GM13977 (cell line): Measurements from ENCODE around the gene CD248.
A peak's percentile ranks its signal among the peaks of the same experiment; 100 is the strongest.

ENCODE experiments used
- DNase-seq: peaks from one replicate; pipeline ENCODE4 v3.0.0; 2012; ENCODE audit warnings: low spot score
- CTCF ChIP-seq: IDR thresholded peaks from 2 replicates; pipeline ENCODE4 v1.5.1; 2012; ENCODE audit warnings: mild to moderate bottlenecking, control low read depth; ENCODE audit not compliant: insufficient read depth; ENCODE audit errors: extremely low read depth, missing control alignments
- in situ Hi-C: fragments of 300-500 bp; cut with MboI; formaldehyde crosslinking; loops from one replicate; pipeline ENCODE4 v1.12.0; 2022; ENCODE audit warnings: low sequenced_read_pairs, low pct_unique_long_range_greater_than_20kb, mixed read lengths, inconsistent platforms; ENCODE audit not compliant: unreplicated experiment

The CD248 gene

GRCh38 chr11:66271816-66272215 is 45.0 kb downstream of the CD248 start:
- in situ Hi-C loops: no loop called here
- TF ChIP-seq CTCF: no peak
- DNase-seq: no peak

GRCh38 chr11:66268952-66269905 is 47.6 kb downstream of the CD248 start:
- in situ Hi-C loops: no loop called here
- no peak for TF ChIP-seq CTCF
- DNase-seq: no peak

- DNase-seq: peak; percentile 99
- in situ Hi-C loops: no loop called here
- TF ChIP-seq CTCF: no peak
These were observed 48.4 kb downstream of the CD248 start, which contains the start of gene RAB1B for GRCh38 chr11:66268244-66268951. Gene RAB1B (plus strand): TSS chr11:66268639. CDS start chr11:66268680, 41 bp downstream.

- DNase-seq: peak; percentile 95
- no peak for TF ChIP-seq CTCF
- in situ Hi-C loops: no loop called here
These were observed 49.2 kb downstream of the CD248 start for GRCh38 chr11:66267379-66268243.

- TF ChIP-seq CTCF: no peak
- DNase-seq: no peak
- in situ Hi-C loops: no loop called here
These were observed 49.8 kb downstream of the CD248 start for GRCh38 chr11:66267039-66267378.
